Right ventricle myocardium superior (tissue), 1 donor: ENCODE data around the gene EYA2. TPM values are rescaled to one million over a fixed set of nuclear protein-coding genes. Genes with fewer than 3 reads are reported as not detected.

Experiments used
- ATAC-seq: fragments of 200-7000 bp; cut with Tn5 transposase; one replicate; pipeline ENCODE4 v1.9.1; 2020; ENCODE audit warnings: mild to moderate bottlenecking; ENCODE audit not compliant: poor library complexity
- DNase-seq: peaks from one replicate; pipeline ENCODE4 v3.0.0-alpha.2; 2020
- intact Hi-C: fragments of 100-400 bp; cut with DNase I; formaldehyde crosslinking; loops from one replicate; pipeline ENCODE4 v1.11.2; 2022
- total RNA-seq: library from RNA; stranded (reverse); fragmentation: NEBNext Ultra II Directional; extraction: Animal tissue kit (Norgen Biotek cat#: 25700); gene quantifications from one replicate; pipeline ENCODE4 v1.2.1, GENCODE V29; 2021
- donor health status: DM: no; HTN: yes; CAD: no; lungs with severe emphysema.

Gene EYA2
- total RNA-seq, 1 donor from 2014 or later, result 0.65 TPM

GRCh38 chr20:47129306-47129705 is 234.7 kb downstream of the EYA2 start:
- DNase-seq, result no peak
- intact Hi-C loops, result no loop called here
- no peak for ATAC-seq

GRCh38 chr20:47133809-47134456 is 239.3 kb downstream of the EYA2 start:
- ATAC-seq, result no peak
- DNase-seq, result peak; percentile 54
- intact Hi-C loops, result no loop called here

GRCh38 chr20:47136782-47137181 is 242.1 kb downstream of the EYA2 start:
- ATAC-seq (no peak), DNase-seq (no peak)

GRCh38 chr20:47137231-47137870 is 242.7 kb downstream of the EYA2 start:
- DNase-seq (no peak), ATAC-seq (no peak)
- intact Hi-C loops, result no loop called here

More at GRCh38 chr20:47136782-47137181, 242.1 kb downstream of the EYA2 start:
- intact Hi-C loops, result no loop called here

- DNase-seq (no peak), ATAC-seq (no peak)
- intact Hi-C loops, result no loop called here
These were observed 245.4 kb downstream of the EYA2 start for GRCh38 chr20:47139934-47140535.

- ATAC-seq, result no peak
- no peak for DNase-seq
- intact Hi-C loops, result no loop called here
These were observed 246.8 kb downstream of the EYA2 start for GRCh38 chr20:47141350-47141921.

- intact Hi-C loops, result no loop called here
- DNase-seq, result no peak
- ATAC-seq, result no peak
These were observed 247.5 kb downstream of the EYA2 start for GRCh38 chr20:47141941-47142773.

- ATAC-seq (peak; percentile 36), DNase-seq (no peak)
- intact Hi-C loops, result no loop called here
These were observed 248.1 kb downstream of the EYA2 start for GRCh38 chr20:47142774-47143170.

- ATAC-seq, result no peak
- intact Hi-C loops, result no loop called here
- DNase-seq, result no peak
These were observed 249.0 kb downstream of the EYA2 start for GRCh38 chr20:47143657-47144056.

- ATAC-seq (no peak), DNase-seq (no peak)
- intact Hi-C loops, result no loop called here
These were observed 249.8 kb downstream of the EYA2 start for GRCh38 chr20:47144463-47144862.

- ATAC-seq, result no peak
- intact Hi-C loops, result loop anchor here (5.0 kb wide), 1 partner anchor 389 kb away; no protein-coding TSS in a partner anchor
These were observed 252.0 kb downstream of the EYA2 start for GRCh38 chr20:47146686-47147085.

GRCh38 chr20:47148059-47148458 is 253.4 kb downstream of the EYA2 start:
- ATAC-seq (no peak), DNase-seq (no peak)
- intact Hi-C loops, result loop anchor here (5.0 kb wide), 1 partner anchor 391 kb away; no protein-coding TSS in a partner anchor

More at GRCh38 chr20:47146686-47147085, 252.0 kb downstream of the EYA2 start:
- DNase-seq, result no peak

- no peak for DNase-seq
- no peak for ATAC-seq
- intact Hi-C loops, result loop anchor here (5.0 kb wide), 1 partner anchor 393 kb away; no protein-coding TSS in a partner anchor
These were observed 255.3 kb downstream of the EYA2 start for GRCh38 chr20:47149939-47150338.

- intact Hi-C loops, result no loop called here
- peak; percentile 89 for ATAC-seq
- peak; percentile 65 for DNase-seq
These were observed 255.9 kb downstream of the EYA2 start for GRCh38 chr20:47150403-47151152.

- DNase-seq, result no peak
- intact Hi-C loops, result no loop called here
- ATAC-seq, result no peak
These were observed 257.4 kb downstream of the EYA2 start for GRCh38 chr20:47152068-47152467.

- intact Hi-C loops, result no loop called here
- DNase-seq (no peak), ATAC-seq (no peak)
These were observed 259.4 kb downstream of the EYA2 start for GRCh38 chr20:47154089-47154488.

GRCh38 chr20:47156301-47157137 is 261.9 kb downstream of the EYA2 start:
- intact Hi-C loops, result no loop called here
- no peak for ATAC-seq
- DNase-seq, result no peak
